ENCODE data around the gene SIGMAR1.

DNA sequence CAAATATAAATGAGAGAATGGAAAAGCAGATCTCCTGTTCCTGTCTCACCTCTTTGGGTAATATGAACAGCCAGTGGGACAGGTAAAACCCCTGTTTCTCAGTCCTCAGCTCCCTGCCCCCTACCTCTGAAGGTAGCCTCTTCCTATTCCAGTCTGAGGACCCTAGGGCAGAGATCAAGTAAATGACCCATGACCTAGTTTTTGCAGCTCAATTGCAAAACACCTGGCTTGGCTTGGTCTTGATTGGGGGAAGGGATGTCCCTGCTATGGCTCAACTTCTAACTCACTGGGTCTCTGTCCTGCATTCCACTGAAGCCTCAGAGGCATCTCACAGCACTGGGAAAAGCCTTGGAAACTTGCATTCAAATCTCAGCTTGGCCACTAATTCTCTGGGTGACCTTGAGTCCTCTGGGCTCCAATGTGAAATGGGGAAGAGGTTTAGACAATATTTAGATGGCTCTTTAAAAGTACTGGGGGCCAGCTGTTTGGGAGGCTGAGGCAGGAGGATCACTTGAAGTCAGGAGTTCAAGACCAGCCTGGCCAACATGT is 7.3 kb upstream of the SIGMAR1 start:
- TF ChIP-seq, protein P1, sequence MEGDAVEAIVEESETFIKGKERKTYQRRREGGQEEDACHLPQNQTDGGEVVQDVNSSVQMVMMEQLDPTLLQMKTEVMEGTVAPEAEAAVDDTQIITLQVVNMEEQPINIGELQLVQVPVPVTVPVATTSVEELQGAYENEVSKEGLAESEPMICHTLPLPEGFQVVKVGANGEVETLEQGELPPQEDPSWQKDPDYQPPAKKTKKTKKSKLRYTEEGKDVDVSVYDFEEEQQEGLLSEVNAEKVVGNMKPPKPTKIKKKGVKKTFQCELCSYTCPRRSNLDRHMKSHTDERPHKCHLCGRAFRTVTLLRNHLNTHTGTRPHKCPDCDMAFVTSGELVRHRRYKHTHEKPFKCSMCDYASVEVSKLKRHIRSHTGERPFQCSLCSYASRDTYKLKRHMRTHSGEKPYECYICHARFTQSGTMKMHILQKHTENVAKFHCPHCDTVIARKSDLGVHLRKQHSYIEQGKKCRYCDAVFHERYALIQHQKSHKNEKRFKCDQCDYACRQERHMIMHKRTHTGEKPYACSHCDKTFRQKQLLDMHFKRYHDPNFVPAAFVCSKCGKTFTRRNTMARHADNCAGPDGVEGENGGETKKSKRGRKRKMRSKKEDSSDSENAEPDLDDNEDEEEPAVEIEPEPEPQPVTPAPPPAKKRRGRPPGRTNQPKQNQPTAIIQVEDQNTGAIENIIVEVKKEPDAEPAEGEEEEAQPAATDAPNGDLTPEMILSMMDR (IDR thresholded peaks at IDR 0.05), result no peak
- TF ChIP-seq POLR2A (IDR thresholded peaks at IDR 0.05) (no peak), EP300 (IDR thresholded peaks at IDR 0.05) (no peak), POLR2AphosphoS5 (IDR thresholded peaks at IDR 0.05) (no peak)

Data from suprapubic skin (tissue), 4 donors.